Astrocyte (in vitro differentiated cells and primary cell): Measurements from ENCODE around the gene GABBR2. TPM values are rescaled to one million over a fixed set of nuclear protein-coding genes. Genes with fewer than 3 reads are reported as not detected.
"Not testable (repeated sequence)": the region's sequence is repeated elsewhere in the genome, so short reads cannot be mapped to it uniquely, and the experiment has no call there.

Experiments used
- DNase-seq: peaks from one replicate; pipeline ENCODE4 v3.0.0-alpha.2; 2010; ENCODE audit warnings: low read depth
- FAIRE-seq: peaks from 2 replicates; lab custom pipeline; 2011; peaks lifted over from hg19 to GRCh38; lab: Jason Lieb, UNC
- H2AFZ ChIP-seq: 2 replicates; pipeline ENCODE4 v1.6.0; 2012; ENCODE audit warnings: low read depth, low read length, inconsistent platforms
- H3K27ac ChIP-seq: 2 replicates; pipeline ENCODE4 v1.5.1; 2011; ENCODE audit warnings: low read depth, low read length, inconsistent platforms
- H3K27me3 ChIP-seq: 2 replicates; pipeline ENCODE4 v1.6.0; 2011; ENCODE audit warnings: low read length, inconsistent platforms; ENCODE audit not compliant: insufficient read depth
- H3K36me3 ChIP-seq: 2 replicates; pipeline ENCODE4 v1.5.1; 2011; ENCODE audit warnings: low read length, inconsistent platforms; ENCODE audit not compliant: insufficient read depth
- H3K4me1 ChIP-seq: 2 replicates; pipeline ENCODE4 v1.5.1; 2011; ENCODE audit warnings: low read length, inconsistent platforms; ENCODE audit not compliant: insufficient read depth
- H3K4me2 ChIP-seq: 2 replicates; pipeline ENCODE4 v1.6.0; 2012; ENCODE audit warnings: low read length, inconsistent platforms
- H3K4me3 ChIP-seq: 2 replicates; pipeline ENCODE4 v1.5.1; 2011; ENCODE audit warnings: low read depth, mild to moderate bottlenecking, low read length, inconsistent platforms; ENCODE audit not compliant: insufficient read depth
- H3K79me2 ChIP-seq: 2 replicates; pipeline ENCODE4 v1.6.0; 2012; ENCODE audit warnings: mild to moderate bottlenecking, low read length, inconsistent platforms; ENCODE audit not compliant: insufficient read depth
- H3K9ac ChIP-seq: 2 replicates; pipeline ENCODE4 v1.6.0; 2012; ENCODE audit warnings: mild to moderate bottlenecking, low read length, inconsistent platforms
- H3K9me3 ChIP-seq: 2 replicates; pipeline ENCODE4 v1.5.1; 2012; ENCODE audit warnings: low read depth, mild to moderate bottlenecking, low read length, inconsistent platforms; ENCODE audit not compliant: insufficient read depth
- H4K20me1 ChIP-seq: 2 replicates; pipeline ENCODE4 v1.6.0; 2012; ENCODE audit warnings: low read length, inconsistent platforms; ENCODE audit not compliant: insufficient read depth
- H3K27ac Mint-ChIP-seq: one replicate; pipeline ENCODE4 v1.8.0; 2021; ENCODE audit warnings: mild to moderate bottlenecking, mixed read lengths; ENCODE audit not compliant: unreplicated experiment
- H3K27me3 Mint-ChIP-seq: one replicate; pipeline ENCODE4 v1.8.0; 2021; ENCODE audit warnings: low read depth, mixed read lengths; ENCODE audit not compliant: unreplicated experiment
- H3K36me3 Mint-ChIP-seq: one replicate; pipeline ENCODE4 v1.8.0; 2021; ENCODE audit warnings: low read depth, mixed read lengths; ENCODE audit not compliant: unreplicated experiment
- H3K4me1 Mint-ChIP-seq: one replicate; pipeline ENCODE4 v1.8.0; 2021; ENCODE audit warnings: low read depth, mixed read lengths; ENCODE audit not compliant: unreplicated experiment
- H3K4me3 Mint-ChIP-seq: one replicate; pipeline ENCODE4 v1.8.0; 2021; ENCODE audit warnings: mild to moderate bottlenecking, moderate library complexity, mixed read lengths; ENCODE audit not compliant: unreplicated experiment
- H3K9me3 Mint-ChIP-seq: one replicate; pipeline ENCODE4 v1.8.0; 2021; ENCODE audit warnings: mild to moderate bottlenecking, mixed read lengths; ENCODE audit not compliant: unreplicated experiment
- EZH2 ChIP-seq: IDR thresholded peaks from 2 replicates; pipeline ENCODE4 v1.6.1; 2012; ENCODE audit warnings: mild to moderate bottlenecking, low read length, inconsistent platforms; ENCODE audit not compliant: insufficient read depth
- total RNA-seq: library from RNA; stranded (reverse); gene quantifications from 2 replicates; pipeline ENCODE4 v1.2.1, GENCODE V29; 2021
- TF ChIP-seq, protein P1 (sequence below): IDR thresholded peaks from 2 replicates; pipeline ENCODE4 v1.5.1; 2011; ENCODE audit warnings: low read depth, mild to moderate bottlenecking, inconsistent platforms, low read length, moderate library complexity; ENCODE audit not compliant: insufficient read depth

Gene GABBR2
- total RNA-seq, 1 donor from 2014 or later: 2.0 TPM

DNA sequence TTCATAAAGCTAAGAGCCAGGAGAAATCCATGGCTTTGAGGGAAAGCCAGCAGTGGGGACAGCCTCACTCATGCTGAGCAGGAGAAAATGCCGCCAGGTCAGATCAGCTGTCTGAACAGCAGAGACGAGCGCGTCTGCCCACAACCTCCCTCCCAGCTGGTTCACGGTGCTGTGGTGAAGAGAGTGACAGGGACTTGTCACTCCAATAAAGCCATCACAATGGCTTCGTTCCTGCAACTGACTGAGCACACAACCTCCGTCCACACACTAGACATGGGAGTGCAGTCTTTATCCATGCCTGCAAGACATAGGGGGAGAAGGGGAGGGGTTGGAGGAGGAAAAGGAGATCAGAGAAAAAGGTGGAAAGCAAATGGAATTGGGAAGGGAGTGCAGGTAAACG lies 206.9 kb downstream of the GABBR2 start:
- DNase-seq: no peak
- no peaks in the 10 kb centered on the region for H3K9me3 ChIP-seq
- Mint-ChIP-seq H3K27ac (peak overlapping the region; percentile 12), H3K4me1 (peaks cover 20% of the 10 kb centered on the region), H3K36me3 (no peaks in the 10 kb centered on the region), H3K4me3 (no peak overlapping the region), H3K9me3 (no peaks in the 10 kb centered on the region), H3K27me3 (peaks cover 7% of the 10 kb centered on the region)
- no peak for TF ChIP-seq EZH2
- TF ChIP-seq, protein P1, sequence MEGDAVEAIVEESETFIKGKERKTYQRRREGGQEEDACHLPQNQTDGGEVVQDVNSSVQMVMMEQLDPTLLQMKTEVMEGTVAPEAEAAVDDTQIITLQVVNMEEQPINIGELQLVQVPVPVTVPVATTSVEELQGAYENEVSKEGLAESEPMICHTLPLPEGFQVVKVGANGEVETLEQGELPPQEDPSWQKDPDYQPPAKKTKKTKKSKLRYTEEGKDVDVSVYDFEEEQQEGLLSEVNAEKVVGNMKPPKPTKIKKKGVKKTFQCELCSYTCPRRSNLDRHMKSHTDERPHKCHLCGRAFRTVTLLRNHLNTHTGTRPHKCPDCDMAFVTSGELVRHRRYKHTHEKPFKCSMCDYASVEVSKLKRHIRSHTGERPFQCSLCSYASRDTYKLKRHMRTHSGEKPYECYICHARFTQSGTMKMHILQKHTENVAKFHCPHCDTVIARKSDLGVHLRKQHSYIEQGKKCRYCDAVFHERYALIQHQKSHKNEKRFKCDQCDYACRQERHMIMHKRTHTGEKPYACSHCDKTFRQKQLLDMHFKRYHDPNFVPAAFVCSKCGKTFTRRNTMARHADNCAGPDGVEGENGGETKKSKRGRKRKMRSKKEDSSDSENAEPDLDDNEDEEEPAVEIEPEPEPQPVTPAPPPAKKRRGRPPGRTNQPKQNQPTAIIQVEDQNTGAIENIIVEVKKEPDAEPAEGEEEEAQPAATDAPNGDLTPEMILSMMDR: no peak
- H3K36me3 ChIP-seq: no peaks in the 10 kb centered on the region
- no peaks in the 10 kb centered on the region for H3K27me3 ChIP-seq
- no peak overlapping the region for H3K9ac ChIP-seq
- no peak for FAIRE-seq
- H3K27ac ChIP-seq: no peak overlapping the region
- no peak overlapping the region for H3K4me2 ChIP-seq
- no peaks in the 10 kb centered on the region for H3K79me2 ChIP-seq
- no peaks in the 10 kb centered on the region for H4K20me1 ChIP-seq
- no peak overlapping the region for H2AFZ ChIP-seq
- H3K4me3 ChIP-seq: no peak overlapping the region
- peaks cover 10% of the 10 kb centered on the region for H3K4me1 ChIP-seq

DNA sequence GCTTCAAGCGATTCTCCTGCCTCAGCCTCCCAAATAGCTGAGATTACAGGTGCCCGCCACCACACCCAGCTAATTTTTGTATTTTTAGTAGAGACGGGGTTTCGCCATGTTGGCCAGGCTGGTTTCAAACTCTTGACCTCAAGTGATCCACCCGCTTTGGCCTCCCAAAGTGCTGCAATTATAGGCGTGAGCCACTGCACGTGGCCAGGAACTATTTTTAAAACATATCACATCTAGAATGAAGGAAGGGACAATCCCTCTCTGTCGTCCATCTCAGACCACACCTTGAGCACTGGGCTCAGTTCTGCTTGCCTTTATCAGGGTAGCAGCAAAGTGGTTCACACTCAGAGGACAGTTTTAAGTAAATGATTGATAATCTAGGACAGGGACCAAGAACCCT lies 207.5 kb downstream of the GABBR2 start:
- H4K20me1 ChIP-seq, H3K4me3 Mint-ChIP-seq, H3K36me3 Mint-ChIP-seq, H3K27ac ChIP-seq, FAIRE-seq, H3K9ac ChIP-seq, H2AFZ ChIP-seq, H3K9me3 Mint-ChIP-seq, H3K9me3 ChIP-seq, H3K36me3 ChIP-seq, DNase-seq, H3K4me2 ChIP-seq, H3K4me3 ChIP-seq, H3K27ac Mint-ChIP-seq, H3K79me2 ChIP-seq, H3K27me3 ChIP-seq: not testable (repeated sequence)
- Mint-ChIP-seq H3K27me3 (peaks cover 11% of the 10 kb centered on the region), H3K4me1 (peaks cover 20% of the 10 kb centered on the region)
- peaks cover 10% of the 10 kb centered on the region for H3K4me1 ChIP-seq

DNA sequence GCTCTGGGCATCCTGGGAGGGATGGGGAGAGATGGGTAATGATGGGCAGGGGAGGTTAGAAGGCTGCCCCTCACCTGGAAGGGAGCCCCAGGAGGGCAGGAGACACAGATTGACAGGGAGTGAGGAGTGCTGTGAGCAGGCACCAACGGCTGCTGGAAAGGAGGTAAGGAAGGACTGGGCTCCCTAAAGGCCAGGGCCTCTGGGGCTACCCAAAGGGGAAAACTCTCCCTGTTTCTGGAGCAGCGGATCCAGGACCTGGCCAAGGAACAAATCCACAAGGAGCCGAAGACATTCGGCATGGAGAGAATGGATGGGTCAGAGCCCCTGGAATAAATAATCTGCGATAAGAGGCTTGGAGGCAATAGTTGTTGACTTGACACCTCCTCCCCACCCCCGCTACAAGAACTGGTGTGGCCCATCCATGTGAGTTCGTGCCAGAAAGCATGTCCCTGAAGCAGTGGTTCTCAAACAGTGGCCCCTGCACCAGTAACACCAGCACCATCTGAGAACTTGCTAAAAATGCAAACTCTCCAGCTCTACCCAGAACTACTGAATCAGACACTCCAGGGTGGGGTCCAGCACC lies 208.3 kb downstream of the GABBR2 start:
- Histone ChIP-seq H3K4me2 (no peak overlapping the region), H4K20me1 (no peaks in the 10 kb centered on the region), H3K36me3 (no peaks in the 10 kb centered on the region), H2AFZ (no peak overlapping the region), H3K27ac (no peak overlapping the region), H3K9ac (no peak overlapping the region), H3K4me1 (peaks cover 10% of the 10 kb centered on the region), H3K27me3 (no peaks in the 10 kb centered on the region), H3K79me2 (no peaks in the 10 kb centered on the region), H3K4me3 (no peak overlapping the region), H3K9me3 (no peaks in the 10 kb centered on the region)
- no peak for DNase-seq
- H3K4me3 Mint-ChIP-seq: peak overlapping the region; percentile 55
- no peak for TF ChIP-seq EZH2
- TF ChIP-seq, protein P1: no peak
- H3K4me1 Mint-ChIP-seq: peaks cover 20% of the 10 kb centered on the region
- no peak overlapping the region for H3K27ac Mint-ChIP-seq
- H3K27me3 Mint-ChIP-seq: peaks cover 8% of the 10 kb centered on the region
- H3K36me3 Mint-ChIP-seq: no peaks in the 10 kb centered on the region
- FAIRE-seq: no peak
- no peaks in the 10 kb centered on the region for H3K9me3 Mint-ChIP-seq
